HG03139 (cell line): ENCODE data around the gene LRRC3B.

Experiments used
- ATAC-seq: cut with Tn5 transposase; IDR thresholded peaks from one replicate; pipeline ENCODE4 v1.9.1; 2021; ENCODE audit not compliant: unreplicated experiment

The LRRC3B gene

DNA sequence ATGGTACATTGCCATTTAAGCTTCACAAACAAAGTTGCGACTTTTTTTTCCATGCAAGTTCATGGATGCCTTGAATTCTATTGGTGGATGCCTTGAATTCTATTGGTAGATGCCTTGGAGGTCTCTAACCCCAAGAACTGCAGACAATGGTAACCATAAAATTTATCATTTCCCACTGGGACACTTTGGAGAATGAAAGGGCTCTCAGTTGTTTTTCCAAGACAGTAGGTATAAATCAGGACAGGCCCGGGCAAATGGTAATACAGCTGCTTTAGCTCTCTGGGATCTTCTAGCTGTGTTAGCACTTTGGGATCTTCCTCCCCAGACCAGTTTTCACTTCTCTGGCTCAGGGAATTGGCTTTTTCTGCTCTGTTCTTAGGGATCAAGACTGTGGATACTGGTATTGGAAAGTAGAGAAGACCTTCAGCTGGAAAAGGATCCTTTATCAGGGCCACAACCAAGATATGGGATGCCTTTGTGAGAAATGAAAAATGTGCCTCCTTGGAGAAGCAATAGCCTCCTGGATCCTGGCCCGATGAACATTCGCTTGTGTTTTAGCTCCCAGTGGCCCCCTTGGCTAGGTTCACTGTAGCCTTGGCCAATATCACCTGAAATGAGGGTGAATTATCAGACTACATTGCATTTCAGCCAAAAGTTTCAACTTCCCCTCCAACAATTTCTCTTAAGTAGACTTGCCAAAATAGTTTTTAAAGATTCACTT lies 8.3 kb downstream of the LRRC3B start:
- no peak for ATAC-seq

DNA sequence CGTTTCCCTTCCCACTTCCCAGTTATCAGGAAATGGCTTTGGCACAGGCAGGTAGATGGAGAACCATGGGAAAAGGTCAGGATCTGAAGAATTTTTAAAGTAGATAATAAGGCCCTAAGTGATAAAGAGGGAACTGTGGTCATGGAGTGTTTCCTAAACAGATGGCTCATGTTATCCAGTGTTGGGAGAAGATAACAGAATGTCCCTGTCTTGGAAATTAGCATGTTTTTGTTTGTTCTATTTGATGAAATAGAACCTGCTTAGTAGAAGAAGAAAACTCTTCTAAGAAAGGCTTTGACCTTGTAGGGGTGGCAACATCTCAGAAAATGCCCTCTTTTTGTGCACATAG lies 8.8 kb downstream of the LRRC3B start:
- no peak for ATAC-seq

DNA sequence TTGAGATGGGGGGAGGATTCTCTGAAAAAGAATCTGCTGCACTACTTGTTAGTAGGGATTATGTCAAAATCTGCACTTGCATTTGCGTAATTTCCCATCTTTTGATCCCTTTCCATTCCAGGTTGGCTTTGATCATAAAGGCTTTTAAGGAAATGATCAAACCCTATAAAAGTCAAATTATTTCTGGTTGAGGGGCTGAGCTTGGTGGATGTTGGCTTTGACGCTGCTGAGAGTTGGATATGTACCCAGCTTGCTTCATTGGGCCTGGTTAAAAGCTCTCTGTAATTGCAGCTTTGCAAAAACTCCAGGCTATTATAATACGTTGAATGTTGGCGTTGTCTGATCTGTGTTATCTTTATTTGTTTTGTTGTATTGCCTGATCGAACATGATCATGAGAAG lies 12.0 kb downstream of the LRRC3B start:
- no peak for ATAC-seq

DNA sequence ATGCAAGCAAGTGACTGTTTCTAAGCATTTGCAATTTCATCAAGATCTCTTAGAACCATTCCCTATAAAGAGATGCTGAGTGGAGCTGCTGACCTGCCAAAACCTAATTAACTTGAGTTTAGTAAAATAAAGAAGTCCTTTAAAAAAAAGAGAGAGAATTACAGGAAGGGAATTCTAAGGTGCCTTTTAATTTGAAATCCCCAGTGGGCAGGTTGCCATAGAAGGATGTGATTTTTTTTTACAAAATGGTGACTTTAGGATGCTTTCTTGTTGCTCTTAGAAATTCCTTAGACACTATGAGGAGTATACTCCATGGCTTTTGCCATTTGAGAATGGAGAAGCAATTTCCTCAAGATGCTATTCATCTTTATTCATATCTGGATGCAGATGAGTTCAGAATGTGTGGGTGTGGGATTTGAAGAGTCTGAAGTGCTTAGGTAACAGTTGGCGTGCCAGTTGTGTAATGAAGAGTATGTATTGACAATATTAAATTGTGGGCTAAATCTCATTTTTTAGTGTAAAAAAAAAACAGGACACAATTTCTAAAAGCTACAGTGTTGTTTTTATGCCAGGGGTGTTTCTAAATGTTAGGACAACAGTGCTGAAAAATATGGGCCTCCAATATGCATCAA lies 13.6 kb downstream of the LRRC3B start:
- ATAC-seq = no peak

DNA sequence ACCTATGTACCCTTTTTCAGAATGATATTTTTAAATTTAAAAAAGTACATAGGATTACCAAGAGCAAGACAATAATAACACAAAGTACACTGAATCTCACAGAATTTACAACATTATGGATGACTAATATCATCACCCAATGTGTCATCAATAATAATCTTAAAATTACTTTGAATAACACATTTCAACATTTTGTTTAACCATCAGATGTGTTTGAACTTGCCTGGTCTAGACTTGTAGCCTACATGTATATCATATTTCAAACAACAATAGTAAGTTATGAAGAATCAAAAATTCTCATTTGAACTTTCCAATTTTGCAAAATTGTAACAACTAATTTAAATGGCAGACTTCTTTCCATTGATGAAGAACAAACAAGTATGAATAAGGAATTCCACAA lies 15.1 kb downstream of the LRRC3B start:
- no peak for ATAC-seq

DNA sequence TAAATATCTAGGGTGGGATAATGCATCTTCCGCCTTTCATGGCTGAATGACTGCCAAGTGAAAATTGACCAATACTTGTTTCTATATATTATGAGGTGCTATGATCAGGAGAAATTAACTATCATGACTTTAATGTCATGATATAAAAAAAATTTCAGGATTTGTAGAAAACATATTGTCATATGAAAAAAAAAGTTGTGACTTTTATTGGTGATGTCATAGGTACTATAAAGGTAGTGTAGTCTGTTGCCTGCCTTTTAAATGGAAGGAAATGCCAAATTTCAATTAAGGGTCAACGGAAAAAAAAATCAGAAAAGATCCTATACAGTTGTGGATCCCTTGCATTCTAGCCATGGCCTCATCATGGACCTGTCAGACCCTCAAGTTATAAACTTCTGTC lies 15.5 kb downstream of the LRRC3B start:
- ATAC-seq = no peak

DNA sequence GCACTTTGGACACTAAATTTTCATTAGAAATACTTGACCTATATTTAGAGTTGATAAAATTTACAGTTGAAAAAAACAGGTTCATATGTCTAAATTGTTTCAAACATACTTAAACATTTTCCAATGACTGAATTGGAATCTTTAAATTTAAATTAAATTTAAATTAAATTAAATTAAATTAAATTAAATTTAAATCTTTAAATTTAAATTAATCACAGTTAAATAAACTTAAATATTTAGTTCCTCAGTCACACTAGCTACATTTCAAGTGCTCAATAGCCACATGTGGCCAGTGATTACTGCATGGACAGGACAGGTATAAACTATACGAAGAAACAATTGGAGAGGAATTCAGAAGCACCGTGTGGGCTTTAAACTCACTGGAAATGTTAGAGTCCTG lies 16.8 kb downstream of the LRRC3B start:
- ATAC-seq = no peak

DNA sequence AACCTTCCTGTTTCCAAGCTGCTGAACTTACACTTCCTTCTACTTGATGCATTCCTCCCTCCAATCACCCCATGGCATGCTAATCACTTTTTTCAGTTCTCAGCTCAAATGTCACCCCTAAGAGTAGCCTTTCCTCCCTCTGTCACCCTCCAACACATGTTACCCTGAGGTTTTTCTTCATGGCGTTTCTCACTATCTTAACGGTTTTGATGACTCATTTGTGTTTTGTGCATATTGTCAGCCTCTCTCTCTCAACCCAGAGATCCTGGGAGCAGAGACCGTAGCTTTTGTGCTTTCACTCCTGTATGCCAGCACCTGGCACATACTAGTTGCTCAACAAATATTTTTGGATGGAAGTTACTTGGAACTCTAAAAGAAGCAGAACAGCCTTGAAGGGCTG lies 24.5 kb downstream of the LRRC3B start:
- no peak for ATAC-seq

DNA sequence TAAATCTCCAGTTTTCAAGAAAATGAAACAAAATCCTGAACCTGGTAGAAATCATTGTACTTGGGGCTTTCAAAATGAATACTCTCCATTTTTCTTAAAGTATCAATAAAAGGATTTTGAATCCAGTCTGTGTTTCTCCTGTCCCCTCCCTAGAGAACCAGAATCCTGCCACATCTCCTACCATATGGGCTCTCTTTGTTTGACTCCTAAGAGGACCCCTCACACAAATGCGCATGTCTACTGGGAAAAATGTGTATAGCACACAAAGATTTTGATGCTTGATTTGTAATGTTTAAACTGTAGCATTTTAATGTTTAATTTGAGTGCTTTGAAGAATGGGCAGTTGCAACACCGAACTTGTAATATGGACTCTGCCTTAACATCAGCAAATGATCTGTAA lies 25.9 kb downstream of the LRRC3B start:
- ATAC-seq = no peak

DNA sequence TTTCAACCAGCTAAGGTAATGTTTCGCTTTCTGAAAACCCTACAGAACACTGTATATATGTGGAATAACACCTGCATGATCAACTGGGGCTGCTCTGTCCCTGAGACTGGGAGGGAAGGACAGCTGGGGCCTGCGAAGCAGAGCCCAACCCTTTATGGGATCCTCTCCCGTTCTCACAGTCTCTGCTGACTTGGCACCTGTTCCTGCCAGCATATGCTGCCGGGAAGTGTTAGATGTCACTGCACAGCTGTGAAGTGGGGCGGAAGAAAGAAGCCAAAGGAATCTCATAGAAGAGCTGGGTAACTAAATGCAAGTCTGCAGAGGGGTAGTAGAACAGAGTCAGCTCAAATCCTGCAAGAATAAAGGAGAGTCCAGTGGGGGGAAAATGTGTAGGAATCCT lies 29.6 kb downstream of the LRRC3B start:
- no peak for ATAC-seq

DNA sequence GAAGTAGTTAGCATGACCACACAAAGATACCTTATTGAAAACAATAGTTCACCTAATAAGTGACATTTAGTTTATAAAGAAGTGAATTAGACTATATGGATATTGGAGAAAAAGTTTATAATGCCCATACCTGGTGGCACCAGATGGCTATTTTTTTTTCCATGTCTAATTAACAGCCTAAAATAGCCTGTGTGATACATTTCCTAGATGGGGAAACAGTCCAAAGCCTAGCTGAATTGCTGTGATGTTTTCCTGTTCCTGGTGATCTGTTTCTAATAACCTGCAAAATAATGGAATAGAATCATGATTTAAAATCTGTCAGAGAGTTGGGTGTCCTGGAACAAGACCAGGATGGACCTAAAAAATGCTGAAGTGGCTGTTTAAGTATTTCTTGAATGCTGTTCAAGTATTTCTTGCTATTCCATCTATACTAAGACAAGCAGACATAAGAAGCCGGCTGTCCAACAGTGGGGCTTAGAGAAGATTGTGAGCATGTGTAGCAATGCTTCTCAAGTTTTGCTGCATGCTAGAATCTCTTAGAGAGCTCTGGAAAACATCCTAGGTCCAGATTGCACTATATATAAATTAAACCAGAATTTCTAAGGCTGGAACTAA lies 31.3 kb downstream of the LRRC3B start:
- no peak for ATAC-seq

DNA sequence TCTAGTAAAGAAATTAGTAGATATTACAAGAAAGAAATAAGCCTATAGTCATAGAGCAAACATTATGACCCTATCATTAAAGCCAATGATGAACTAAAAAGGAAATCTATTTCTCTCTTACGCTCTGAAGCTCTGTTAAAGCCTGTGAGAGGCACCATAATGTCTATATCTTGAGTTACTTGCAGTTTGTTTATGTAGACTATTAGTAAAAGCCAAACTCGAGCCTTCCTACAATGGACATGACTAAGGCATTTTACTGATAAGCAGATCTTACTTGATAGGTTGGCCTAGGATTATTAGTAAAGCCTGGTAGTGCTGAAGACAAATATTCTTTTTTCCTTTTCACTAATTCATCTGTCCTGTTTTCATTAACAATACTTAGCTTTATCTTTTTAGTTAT lies 32.7 kb downstream of the LRRC3B start:
- ATAC-seq = no peak

DNA sequence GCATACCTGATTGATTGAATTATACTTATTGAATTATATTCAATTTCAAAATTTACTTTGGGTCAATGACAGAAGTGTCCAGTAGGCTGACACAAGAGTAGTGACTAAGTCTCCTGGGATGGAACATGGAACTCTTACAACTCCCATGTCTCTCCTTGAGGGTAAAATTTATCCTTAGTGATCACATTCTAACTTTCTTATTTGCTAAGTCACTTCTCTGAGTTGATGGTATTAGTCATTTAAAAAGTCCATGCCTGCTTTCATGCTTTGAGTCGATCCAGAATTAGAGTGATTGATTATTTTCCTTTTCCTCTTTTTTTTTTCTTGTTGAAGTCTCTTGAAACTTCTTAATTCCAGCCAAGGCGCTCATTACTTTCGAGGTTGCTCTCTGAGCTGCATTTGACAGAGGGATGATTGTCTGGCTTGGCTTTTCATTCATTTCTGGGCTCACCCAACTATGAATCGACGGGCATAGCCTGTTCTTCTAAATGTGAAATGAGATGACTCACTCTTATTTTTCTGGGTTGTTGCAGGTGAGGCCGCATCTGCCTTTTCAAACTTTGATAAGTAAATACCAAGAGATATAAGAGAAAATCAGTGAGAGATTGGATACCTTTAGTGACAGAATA lies 34.9 kb downstream of the LRRC3B start:
- ATAC-seq = no peak

DNA sequence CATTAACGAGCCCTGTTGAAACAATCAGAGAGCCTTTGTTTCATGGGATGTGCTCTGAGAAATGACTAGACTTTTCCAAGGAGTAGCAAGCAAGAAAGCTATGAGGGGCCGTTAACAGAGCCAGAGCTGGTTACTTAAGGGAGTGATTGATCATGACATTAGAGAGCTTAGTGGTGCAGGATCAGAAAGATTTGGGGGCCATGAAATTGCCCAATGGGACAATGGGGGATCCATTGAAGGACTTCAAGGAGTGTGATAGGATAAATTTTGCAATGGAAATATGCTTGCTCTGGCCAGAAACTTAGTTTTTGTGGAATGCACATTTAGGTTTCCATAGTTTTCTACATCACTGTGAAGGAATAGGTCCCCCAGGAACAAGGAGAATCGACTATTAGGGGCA lies 45.6 kb downstream of the LRRC3B start:
- ATAC-seq = no peak

DNA sequence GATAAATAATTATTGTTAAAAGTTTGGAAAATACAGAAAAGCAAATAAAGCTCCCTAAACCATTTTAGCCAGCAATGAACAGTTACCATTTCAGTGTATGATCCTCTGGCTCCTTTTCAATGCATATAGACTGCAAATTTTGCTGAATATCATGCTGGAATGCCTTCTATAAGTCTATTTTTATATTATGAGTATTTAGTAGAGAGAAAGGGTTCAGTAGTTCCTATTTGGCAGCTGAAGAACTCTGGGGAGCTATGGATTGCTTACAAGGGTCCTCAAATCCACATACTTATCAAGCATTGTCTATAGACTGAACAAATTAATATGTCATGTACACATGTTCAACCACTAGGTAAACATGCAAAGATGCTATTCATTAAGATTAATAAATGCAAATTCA lies 46.1 kb downstream of the LRRC3B start:
- no peak for ATAC-seq

DNA sequence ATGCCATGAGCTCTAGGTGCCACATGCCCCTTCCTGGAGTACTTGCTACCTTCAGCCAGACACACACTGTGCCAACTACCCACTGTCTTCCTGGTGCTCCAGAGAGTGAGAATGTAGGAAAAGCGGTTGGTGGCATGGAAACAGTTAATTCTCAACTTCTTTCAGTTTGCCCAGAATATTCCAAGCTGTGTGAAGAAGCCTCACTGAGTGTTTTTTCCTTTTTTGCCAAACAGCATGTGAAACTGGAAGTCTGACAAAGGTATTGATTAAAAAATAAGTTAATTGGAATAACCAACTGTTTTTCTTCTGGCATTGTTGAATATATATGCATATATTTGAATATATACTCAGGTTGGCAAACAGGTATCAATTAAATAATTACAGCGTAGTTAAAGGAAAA lies 52.8 kb downstream of the LRRC3B start:
- ATAC-seq = no peak

DNA sequence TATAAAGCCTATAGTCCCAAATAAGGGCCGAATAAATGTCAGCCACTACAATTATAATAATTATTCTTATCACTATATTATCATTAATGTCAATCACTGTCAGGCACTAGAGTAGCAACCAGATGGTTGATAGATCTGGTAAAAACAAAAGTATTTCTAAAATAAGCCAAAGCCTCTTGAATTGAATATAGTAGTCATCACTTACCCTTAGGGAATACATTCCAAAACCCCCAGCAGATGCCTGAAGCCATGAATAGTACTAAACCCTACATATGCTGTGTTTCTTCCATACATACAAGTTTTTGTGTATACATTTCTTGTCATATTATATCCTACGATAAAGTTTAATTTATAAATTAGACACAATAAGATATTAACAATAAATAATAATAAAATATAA lies 59.1 kb downstream of the LRRC3B start:
- ATAC-seq = no peak

DNA sequence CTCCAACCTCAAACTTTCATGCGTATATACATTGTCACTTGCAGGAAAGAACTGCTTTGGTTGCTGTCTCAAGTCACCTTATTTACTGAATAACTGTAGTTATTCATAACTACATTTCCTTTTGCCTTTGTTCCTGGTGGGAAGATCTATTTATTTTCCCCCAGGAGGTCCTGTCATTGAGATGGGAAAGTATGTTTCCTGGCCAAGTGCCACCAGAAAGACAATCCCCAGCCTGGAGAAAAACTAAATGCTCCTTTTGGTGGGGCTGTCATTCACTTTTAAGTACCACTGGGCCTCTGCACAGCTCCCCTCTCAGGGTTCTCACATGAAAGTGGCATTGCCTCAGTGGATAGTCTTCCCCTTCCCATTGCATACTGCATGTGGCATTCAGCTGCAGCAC lies 59.8 kb downstream of the LRRC3B start:
- no peak for ATAC-seq

DNA sequence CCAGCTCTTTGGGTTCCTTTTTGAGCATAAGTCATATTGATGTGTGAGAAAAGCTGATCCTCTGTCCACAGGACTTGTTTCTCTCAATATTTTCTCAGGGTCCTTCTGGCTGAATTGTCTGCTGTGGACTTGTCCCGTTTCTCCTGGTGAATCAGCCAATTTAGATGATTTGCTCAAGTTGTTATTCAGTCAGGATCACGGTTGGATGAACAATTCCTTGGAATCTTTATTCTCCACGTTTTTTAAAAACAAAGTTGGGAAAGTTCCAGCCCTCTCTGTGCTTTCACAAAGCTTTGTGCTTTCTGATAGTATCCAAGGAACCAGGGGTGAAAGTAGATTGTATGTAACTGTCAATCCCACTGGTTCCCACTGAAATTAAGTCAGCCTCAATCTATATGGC lies 61.3 kb downstream of the LRRC3B start:
- no peak for ATAC-seq

DNA sequence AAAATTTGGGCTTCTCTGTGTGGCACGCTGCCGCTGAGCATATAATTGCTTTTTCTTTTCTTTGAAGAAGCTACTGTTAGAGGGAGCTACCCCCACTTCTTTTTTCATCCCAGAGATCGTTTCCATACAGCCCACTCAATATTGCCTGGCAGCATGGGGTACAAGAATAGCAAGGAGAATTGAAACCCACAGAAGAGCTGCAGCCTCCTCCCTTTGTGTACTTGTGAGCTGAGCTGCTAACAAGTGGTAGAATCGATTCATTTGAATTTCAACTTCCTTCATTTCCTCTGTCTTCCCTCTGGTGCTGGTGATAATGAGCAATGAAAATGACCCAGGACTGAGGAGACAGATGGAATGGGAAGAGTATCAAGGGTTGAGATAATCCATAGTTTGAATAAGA lies 64.9 kb downstream of the LRRC3B start:
- ATAC-seq = no peak

DNA sequence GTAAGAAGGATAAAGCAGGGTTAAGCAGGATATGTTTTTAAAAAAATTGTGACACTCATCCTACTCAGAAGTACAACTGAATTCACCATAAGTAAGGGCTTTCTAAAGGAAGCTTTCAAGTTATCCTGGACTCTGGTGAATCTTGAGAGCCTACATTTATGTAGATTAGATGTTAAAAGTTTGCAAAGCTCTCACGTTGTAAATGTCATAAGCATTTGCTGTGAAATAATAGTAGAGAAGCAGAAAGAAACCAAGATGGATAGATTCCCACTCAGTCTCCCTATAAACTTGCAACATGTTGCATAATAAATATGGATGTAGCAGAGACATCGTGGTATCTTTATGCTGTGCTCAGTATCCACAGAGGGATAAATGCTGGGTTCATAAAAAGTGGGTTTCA lies 77.0 kb downstream of the LRRC3B start:
- no peak for ATAC-seq

DNA sequence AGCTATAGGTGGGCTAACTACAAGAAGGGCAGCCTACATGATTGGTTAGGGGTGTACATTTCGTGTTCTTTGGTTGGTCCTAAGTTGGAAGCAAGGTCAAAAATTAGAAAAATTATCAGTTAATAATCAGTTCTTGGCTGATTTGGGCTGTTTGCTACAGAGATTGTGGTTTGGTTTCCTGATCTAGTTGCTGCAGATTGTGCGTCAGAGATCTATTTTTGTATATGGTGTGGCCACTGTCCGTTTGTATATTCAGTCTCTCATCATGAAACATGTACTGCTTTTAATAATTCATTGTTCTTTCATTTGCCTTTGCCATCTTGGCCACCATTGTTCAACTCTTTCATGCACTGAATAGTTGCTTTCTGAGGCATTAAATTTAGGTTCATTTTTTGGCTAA lies 80.9 kb downstream of the LRRC3B start:
- no peak for ATAC-seq
